Measurements from ENCODE around the gene CALN1.
"Not testable (repeated sequence)": the region's sequence is repeated elsewhere in the genome, so short reads cannot be mapped to it uniquely, and the experiment has no call there.

The CALN1 gene

DNA sequence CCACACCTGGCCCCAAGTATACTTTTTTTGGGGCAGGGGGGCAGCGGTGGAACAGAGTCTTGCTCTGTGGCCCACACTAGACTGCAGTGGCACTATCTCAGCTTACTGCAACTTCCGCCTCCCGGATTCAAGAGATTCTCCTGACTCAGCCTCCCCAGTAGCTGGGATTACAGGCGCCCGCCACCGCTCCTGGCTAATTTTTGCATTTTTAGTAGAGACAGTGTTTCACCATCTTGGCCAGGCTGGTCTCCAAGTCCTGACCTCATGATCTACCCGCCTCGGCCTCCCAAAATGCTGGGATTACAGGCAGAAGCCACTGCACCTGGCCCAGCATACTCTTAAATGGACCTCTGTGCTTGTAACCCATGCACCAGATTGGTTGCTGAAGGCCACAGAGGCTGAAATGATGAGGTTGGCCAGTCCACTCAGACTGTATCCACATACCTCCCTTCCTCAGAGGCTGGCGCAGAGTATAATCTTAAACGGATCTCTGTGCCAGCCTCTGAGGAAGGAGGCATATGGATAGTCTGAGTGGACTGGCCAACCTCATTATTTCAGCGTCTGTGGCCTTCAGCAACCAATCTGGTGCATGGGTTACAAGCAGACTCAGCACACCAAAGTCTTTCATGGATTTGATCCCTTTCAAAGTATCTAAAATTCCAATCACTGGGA, 3.0 kb downstream of the CALN1 start:
- no peak for DNase-seq (ENCODE audit: low spot score)

DNA sequence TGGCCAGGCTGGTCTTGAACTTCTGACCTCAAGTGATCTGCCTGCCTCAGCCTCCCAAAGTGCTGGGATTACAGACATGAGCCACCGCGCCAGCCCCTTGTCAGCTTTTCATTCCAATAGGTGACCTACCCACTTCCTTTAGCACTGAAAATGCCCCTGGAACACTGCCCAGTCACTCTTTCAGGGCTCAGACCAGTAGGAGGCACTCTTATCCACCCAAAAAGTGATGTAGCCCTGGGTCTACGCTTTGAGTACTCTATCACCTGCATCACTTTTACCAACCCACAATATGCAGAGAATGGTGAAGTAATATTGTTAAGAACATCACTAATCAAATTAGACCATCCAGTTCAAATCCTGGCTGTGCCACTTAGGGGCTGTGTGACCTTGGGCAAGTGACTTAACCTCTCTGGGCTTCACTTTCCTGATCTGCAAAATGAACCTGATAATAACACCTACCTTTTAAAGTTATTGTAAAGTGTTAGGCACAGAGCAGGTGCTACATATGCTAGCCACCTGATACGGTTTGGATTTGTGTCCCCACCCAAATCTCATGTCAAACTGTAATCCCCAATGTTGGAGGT, 5.2 kb downstream of the CALN1 start:
- no peak for DNase-seq (ENCODE audit: low spot score)

GRCh38 chr7:72405871-72406270, 6.3 kb downstream of the CALN1 start:
- DNase-seq (ENCODE audit: low spot score) = no peak

DNA sequence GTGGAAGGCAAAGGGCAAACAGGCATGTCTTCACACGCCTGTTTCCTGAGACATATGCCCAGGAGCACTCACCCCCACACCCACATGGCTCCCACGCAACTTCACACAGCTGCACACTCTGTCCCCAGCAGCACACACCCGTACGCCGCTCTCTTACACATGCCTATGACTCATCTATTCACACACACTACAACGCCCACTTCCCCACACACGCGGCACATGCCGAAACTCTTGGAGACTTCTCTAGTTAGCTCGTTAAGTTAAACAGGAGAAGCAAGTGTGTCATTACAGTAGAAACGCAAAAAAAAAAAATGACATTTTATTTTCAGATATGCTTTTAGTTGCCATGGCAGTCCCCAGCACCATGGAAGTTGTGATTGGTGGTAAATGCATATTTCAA, 6.7 kb downstream of the CALN1 start:
- peak; percentile 62 for DNase-seq (ENCODE audit: low spot score)

GRCh38 chr7:72404743-72405142, 7.4 kb downstream of the CALN1 start:
- no peak for DNase-seq (ENCODE audit: low spot score)

DNA sequence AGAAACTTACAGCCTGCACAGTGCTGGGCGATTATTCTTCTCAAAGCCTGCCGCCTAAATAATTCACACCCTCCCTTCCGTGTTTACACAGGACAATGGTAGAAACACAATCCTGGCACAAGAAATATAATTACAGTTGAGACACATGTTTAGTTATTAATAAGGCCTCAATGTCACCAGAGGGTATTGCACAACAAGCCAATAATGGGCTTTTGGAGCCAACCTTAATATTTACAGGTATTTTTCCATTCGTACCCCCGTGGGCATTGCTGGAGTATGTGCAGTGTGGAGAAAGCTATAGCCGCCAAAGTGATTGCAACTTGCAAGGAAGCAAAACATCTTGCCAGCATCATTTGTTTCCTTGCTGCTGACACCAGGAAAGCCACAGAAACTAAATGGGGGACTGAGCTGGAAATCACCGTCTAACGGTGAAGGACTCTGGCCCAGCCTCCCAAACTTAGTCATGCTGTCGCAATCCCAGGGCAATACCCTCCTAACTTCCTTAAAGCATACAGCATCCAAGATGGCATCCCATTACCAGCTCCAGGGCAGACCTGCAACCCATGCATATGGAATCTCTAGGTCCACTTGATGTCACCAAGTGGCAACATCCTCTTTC, 8.6 kb downstream of the CALN1 start:
- no peak for DNase-seq (ENCODE audit: low spot score)

GRCh38 chr7:72394016-72394415, 18.1 kb downstream of the CALN1 start:
- no peak for DNase-seq (ENCODE audit: low spot score)

- DNase-seq (ENCODE audit: low spot score) = no peak
These were observed 20.2 kb downstream of the CALN1 start for GRCh38 chr7:72391821-72392377.

DNA sequence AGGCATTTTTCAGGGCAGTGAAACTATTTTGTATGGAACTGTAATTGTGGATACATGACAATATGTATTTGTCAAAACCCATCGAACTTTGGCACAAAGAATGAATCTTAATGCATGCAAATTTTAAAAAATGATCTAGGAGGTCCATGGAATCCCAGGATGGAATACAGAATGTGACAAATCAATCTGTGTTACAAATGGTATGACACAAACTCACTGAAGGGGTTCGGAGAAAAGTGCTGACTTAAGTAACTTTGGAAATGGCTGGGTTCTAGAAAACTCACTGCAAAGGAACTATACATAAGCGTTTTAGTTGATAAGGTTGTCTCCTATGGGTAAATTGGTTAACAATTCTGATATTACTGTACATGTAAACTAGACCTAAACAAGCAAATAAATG, 26.0 kb downstream of the CALN1 start:
- no peak for DNase-seq (ENCODE audit: low spot score)

DNA sequence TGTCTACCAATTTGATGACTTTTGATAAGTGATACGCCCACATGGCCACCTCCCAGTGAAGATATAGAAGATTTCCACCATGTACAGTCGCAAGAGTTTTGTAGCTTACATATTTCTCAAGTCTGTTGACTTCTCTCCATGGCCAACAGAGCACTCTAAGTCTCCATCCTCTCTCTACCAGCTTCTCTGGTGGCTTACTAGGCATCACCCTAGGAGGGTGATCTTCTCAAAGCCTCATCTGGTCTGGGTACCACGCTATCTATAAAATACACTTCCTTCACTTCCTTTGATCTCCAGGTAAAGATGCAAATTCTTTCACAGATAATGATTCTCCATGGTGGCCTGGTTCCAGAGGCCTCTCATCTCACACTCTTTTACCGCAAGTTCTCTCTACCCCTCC, 49.9 kb downstream of the CALN1 start:
- no peak for DNase-seq (ENCODE audit: low spot score)

- DNase-seq (ENCODE audit: low spot score) = no peak
These were observed 66.9 kb downstream of the CALN1 start for GRCh38 chr7:72345208-72345727.

- DNase-seq (ENCODE audit: low spot score) = no peak
These were observed 68.1 kb downstream of the CALN1 start for GRCh38 chr7:72343991-72344390.

DNA sequence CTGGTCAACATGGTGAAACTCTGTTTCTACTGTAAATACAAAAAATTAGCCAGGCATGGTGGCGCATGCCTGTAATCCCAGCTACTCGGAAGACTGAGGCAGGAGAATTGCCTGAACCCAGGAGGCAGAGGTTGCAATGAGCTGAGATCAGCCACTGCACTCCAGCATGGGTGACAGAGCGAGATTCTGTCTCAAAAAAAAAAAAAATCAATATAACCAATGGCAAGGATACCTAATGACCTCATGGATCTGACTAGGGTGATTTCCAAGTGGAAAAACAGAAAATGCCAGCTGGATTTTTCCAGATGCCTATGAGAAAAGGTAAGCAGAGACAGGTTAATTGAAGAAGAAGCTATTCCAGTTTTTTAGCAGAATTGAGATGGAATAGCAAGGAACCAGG, 68.8 kb downstream of the CALN1 start:
- DNase-seq (ENCODE audit: low spot score) = not testable (repeated sequence)

- DNase-seq (ENCODE audit: low spot score) = peak; percentile 51
These were observed 74.6 kb downstream of the CALN1 start for GRCh38 chr7:72337390-72338167.

GRCh38 chr7:72336632-72337389, 75.3 kb downstream of the CALN1 start:
- DNase-seq (ENCODE audit: low spot score) = peak; percentile 13

DNA sequence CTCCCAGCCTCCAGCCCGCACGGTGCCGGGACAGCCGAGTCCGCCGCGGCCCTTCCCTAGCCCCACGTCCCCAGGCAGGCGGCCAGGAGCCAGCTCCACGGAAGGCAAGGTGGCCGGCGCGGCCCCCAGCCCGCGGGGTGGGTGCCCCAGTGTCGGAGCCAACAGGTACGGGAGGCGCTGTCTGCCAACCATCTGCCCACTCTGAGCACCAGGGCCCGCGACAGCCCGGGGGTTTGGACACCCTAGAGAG, 75.8 kb downstream of the CALN1 start:
- DNase-seq (ENCODE audit: low spot score) = no peak

- DNase-seq (ENCODE audit: low spot score) = peak; percentile 49
These were observed 76.4 kb downstream of the CALN1 start for GRCh38 chr7:72335561-72336381.

GRCh38 chr7:72334698-72335097, 77.4 kb downstream of the CALN1 start:
- DNase-seq (ENCODE audit: low spot score) = no peak

DNA sequence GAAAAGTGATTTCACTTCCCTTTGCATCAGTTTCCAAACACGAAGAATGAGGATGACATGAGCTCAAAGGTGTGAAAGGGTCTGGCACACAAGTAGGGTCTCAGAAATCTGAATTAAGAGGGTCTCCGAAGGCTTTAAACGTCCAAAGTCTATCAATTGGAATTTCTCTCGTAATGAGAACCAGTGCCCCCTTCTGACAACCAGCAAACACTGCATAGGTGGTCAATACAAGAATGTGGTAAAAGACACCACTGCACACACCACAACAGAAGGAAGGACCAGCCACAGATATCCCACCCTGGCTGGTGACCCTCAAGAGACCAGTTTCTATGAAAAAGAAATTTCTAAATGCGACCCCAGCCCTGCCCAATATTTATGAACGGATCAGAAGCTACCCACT, 78.1 kb downstream of the CALN1 start:
- peak; percentile 30 for DNase-seq (ENCODE audit: low spot score)

DNA sequence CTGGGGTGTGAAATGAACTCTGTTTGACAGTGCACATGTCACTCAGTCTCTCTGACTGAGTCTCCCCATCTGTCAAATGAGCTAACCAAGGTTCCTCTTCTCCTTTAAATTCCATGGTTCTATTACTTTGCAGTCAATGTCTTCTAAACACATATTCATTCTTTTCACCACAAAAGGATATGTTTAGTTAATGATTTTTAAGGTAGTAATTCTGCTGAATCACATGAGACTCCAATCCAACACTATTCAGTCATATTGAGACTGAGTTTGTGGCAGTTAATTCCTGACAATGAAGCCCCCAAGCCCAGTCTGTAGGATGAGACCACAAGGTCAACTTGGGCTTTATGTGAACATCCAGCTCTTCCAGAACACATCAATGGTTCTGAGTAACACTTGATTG, 85.3 kb downstream of the CALN1 start:
- no peak for DNase-seq (ENCODE audit: low spot score)

DNA sequence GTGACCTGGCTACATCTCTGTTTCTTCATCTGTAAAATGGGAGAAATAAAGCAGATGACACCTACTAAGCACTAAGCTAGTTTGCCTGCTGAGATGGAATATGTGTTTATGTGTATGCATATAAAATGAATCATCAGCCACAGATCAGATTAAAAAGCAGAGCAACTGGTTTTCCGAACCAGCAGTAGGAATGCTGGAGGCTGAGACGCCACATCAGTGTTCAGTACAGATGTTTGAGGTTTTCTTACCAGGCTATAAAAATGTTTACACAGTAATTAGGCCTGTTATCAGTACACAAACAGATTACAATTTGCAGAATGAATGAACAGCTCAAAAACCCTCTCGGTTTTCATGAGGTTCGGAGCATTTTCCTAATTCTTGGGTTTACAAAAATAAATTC, 85.8 kb downstream of the CALN1 start:
- no peak for DNase-seq (ENCODE audit: low spot score)

Measured in Ammon's horn (tissue), 1 donor.